Breast epithelium (tissue), 4 donors: ENCODE results near the gene GIPR. TPM values are rescaled to one million over a fixed set of nuclear protein-coding genes. Genes with fewer than 3 reads are reported as not detected.
"Not testable (repeated sequence)": the region's sequence is repeated elsewhere in the genome, so short reads cannot be mapped to it uniquely, and the experiment has no call there.

Source experiments
- DNase-seq, 2 donors: peaks; one replicate each; pipeline ENCODE4 v3.0.0-alpha.2; 2019; ENCODE audit warnings: low spot score in 2 of 2
- H3K27ac ChIP-seq, 2 donors: fragments of 200-600 bp; sonication (generic) in 1 of 2; one replicate each; pipeline ENCODE4 v1.5.1; 2016 to 2019; ENCODE audit warnings: mild to moderate bottlenecking in 1 of 2
- H3K27me3 ChIP-seq, 2 donors: fragments of 200-600 bp; sonication (generic) in 1 of 2; one replicate each; pipeline versions ENCODE4 v1.5.1 to v1.6.0; 2017 to 2019; ENCODE audit warnings: control low read depth in 1 of 2, mild to moderate bottlenecking in 1 of 2
- H3K36me3 ChIP-seq: fragments of 200-600 bp; one replicate; pipeline ENCODE4 v1.5.1; 2019
- H3K4me1 ChIP-seq, 2 donors: fragments of 200-600 bp; sonication (generic); one replicate each; pipeline ENCODE4 v1.5.1; 2016 to 2019; ENCODE audit warnings: control low read depth in 1 of 2
- H3K4me3 ChIP-seq, 3 donors: fragments of 200-600 bp; sonication (generic); 1 replicate in 2 of 3; 2 replicates in 1 of 3; pipeline ENCODE4 v1.5.1; 2016 to 2019; ENCODE audit warnings: mild to moderate bottlenecking in 3 of 3, moderate library complexity in 2 of 3
- H3K9me3 ChIP-seq, 2 donors: fragments of 200-600 bp; sonication (generic) in 1 of 2; one replicate each; pipeline ENCODE4 v1.5.1; 2016 to 2019; ENCODE audit warnings: control low read depth in 1 of 2
- POLR2A ChIP-seq: fragments of 450-650 bp; IDR thresholded peaks from one replicate; pipeline ENCODE4 v1.6.1; 2016; ENCODE audit warnings: antibody characterized with exemption, mild to moderate bottlenecking, moderate library complexity
- POLR2AphosphoS5 ChIP-seq, 3 donors: sonication (generic); formaldehyde crosslinking; IDR thresholded peaks; one replicate each; pipeline ENCODE4 v1.6.1; 2017; ENCODE audit warnings: antibody characterized with exemption in 3 of 3
- intact Hi-C: fragments of 100-400 bp; cut with DNase I; formaldehyde crosslinking; loops from one replicate; pipeline ENCODE4 v1.15.1; 2023; ENCODE audit warnings: low total_unique reads
- total RNA-seq, 3 donors: library from RNA; depleted of rRNA; stranded (reverse); fragments of >200 nt; gene quantifications; one replicate each; pipeline ENCODE4 v1.1.0, GENCODE V29; 2016
- TF ChIP-seq, protein P1 (sequence below), 3 donors: fragments of 450-650 bp; IDR thresholded peaks; one replicate each; pipeline ENCODE4 v1.5.1; 2016 to 2017; ENCODE audit warnings: antibody characterized with exemption in 3 of 3, mild to moderate bottlenecking in 3 of 3, moderate library complexity in 3 of 3

The GIPR gene
- total RNA-seq, 3 donors from 2014 or later: 0.16 to 4.9 (median 4.8) TPM

DNA sequence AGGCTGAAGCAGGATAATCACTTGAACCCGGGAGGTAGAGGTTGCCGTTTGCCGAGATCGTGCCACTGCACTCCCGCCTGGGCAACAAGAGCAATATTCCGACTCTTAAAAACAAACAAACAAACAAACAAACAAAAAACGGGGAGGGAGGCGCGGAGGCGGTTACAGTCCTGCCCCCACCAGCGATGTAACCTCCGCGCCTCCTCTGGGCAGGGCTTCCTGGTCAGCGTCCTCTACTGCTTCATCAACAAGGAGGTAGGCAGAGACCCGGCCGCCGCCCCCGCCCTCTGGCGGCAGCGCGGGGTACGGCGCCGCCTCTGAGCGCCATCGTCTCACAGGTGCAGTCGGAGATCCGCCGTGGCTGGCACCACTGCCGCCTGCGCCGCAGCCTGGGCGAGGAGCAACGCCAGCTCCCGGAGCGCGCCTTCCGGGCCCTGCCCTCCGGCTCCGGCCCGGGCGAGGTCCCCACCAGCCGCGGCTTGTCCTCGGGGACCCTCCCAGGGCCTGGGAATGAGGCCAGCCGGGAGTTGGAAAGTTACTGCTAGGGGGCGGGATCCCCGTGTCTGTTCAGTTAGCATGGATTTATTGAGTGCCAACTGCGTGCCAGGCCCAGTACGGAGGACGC lies 13.5 kb downstream of the GIPR start:
- peak; percentile 88 to 90 for DNase-seq
- Histone ChIP-seq H3K4me3 (peak overlapping the region; percentile 27 to 66 (median 45)), H3K9me3 (no peaks in the 10 kb centered on the region), H3K27ac (peak overlapping the region; percentile 86 to 89), H3K27me3 (no peaks in the 10 kb centered on the region), H3K4me1 (no peaks in the 10 kb centered on the region), H3K36me3 (no peaks in the 10 kb centered on the region)
- intact Hi-C loops: no loop called here
- no peak for TF ChIP-seq POLR2A
- TF ChIP-seq, protein P1, sequence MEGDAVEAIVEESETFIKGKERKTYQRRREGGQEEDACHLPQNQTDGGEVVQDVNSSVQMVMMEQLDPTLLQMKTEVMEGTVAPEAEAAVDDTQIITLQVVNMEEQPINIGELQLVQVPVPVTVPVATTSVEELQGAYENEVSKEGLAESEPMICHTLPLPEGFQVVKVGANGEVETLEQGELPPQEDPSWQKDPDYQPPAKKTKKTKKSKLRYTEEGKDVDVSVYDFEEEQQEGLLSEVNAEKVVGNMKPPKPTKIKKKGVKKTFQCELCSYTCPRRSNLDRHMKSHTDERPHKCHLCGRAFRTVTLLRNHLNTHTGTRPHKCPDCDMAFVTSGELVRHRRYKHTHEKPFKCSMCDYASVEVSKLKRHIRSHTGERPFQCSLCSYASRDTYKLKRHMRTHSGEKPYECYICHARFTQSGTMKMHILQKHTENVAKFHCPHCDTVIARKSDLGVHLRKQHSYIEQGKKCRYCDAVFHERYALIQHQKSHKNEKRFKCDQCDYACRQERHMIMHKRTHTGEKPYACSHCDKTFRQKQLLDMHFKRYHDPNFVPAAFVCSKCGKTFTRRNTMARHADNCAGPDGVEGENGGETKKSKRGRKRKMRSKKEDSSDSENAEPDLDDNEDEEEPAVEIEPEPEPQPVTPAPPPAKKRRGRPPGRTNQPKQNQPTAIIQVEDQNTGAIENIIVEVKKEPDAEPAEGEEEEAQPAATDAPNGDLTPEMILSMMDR (IDR thresholded peaks at IDR 0.05): peak; percentile 94 to 98 (median 95)
- peak in 1 of 3 donors; percentile 39 for TF ChIP-seq POLR2AphosphoS5 (IDR thresholded peaks at IDR 0.05)

DNA sequence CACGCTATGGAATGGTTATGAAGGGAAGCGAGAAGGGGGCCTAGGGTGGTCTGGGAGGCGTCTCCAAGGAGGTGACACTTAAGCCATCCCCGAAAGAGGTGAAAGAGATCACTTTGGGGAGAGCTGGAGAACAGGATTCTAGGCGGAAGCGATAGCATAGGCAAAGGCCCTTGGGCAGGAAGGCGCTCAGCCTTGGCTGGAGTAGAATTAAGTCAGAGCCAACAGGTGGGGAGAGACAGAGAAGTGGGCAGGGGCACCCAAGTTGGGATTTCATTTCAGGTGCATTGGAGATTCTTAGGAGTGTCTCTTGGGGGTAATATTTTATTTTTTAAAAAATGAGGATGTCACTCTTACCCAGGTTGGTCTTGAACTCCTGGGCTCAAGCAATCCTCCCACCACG lies 14.1 kb downstream of the GIPR start:
- Histone ChIP-seq H3K4me3 (no peak overlapping the region), H3K27ac (peak overlapping the region; percentile 86 to 89), H3K9me3 (no peaks in the 10 kb centered on the region), H3K4me1 (no peaks in the 10 kb centered on the region), H3K36me3 (no peaks in the 10 kb centered on the region), H3K27me3 (no peaks in the 10 kb centered on the region)
- TF ChIP-seq POLR2AphosphoS5 (IDR thresholded peaks at IDR 0.05): no peak
- TF ChIP-seq, protein P1 (IDR thresholded peaks at IDR 0.05): no peak
- TF ChIP-seq POLR2A: no peak
- no peak for DNase-seq
- intact Hi-C loops: no loop called here

DNA sequence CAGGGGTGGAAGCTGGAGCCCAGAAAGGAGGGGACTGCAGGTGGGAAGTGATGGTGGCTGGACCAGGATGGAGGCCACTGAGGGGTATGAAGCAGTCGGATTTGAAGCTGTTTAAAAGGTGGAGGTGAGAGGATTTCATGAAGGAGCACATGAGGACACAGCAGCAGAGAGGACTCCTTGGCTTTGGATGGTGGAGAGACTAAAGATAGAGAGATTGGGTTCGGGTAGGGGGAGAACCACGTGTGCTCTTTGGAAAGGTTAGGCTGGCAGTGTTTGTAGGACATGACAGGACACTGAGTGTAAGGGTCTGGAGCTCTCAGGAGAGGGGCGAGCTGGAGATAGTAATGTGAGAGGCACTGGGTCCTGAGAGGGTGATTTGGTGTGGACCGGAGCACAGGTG lies 14.9 kb downstream of the GIPR start:
- Histone ChIP-seq H3K4me3 (no peak overlapping the region), H3K27me3 (no peaks in the 10 kb centered on the region), H3K36me3 (no peaks in the 10 kb centered on the region), H3K4me1 (no peaks in the 10 kb centered on the region), H3K27ac (no peak overlapping the region), H3K9me3 (no peaks in the 10 kb centered on the region)
- intact Hi-C loops: no loop called here
- no peak for DNase-seq
- TF ChIP-seq POLR2A (no peak), POLR2AphosphoS5 (IDR thresholded peaks at IDR 0.05) (no peak)
- TF ChIP-seq, protein P1 (IDR thresholded peaks at IDR 0.05): no peak

DNA sequence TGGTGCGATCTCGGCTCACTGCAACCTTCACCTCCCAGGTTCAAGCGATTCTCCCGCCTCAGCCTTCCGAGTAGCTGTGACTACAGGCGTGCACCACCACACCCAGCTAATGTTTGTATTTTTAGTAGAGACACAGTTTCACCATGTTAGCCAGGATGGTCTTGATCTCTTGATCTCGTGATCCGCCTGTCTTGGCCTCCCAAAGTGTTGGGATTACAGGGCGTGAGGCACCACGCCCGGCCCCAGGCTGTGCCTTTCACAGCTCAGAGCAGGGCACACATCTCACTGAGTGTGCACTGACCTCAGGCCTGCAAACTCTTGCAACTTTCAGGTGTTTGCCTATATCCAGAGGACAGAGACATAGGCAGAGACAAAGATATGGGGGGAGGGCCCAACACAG lies 17.0 kb downstream of the GIPR start:
- H3K9me3 ChIP-seq, H3K4me3 ChIP-seq, H3K27ac ChIP-seq, DNase-seq, H3K4me1 ChIP-seq, H3K36me3 ChIP-seq, H3K27me3 ChIP-seq, intact Hi-C loops: not testable (repeated sequence)

DNA sequence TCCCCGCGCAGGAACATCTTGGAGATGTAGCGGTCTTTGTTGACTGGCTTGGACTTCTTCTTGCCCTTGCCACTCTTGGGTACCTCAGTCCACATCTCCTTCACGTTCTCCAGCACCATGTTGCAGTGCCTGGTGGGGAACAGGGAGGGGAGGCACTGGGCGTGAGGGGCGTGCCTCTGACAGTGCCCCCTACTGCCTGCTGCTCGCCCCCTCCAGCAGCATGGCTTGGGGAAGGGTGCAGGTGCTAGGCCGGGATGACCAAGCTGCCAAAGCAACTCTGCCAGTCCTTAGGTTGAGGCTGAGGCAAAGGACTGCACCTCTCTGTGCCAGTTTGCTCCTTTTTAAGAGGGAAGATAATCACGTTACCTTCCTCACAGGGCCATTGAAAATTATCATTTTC lies 19.6 kb downstream of the GIPR start:
- no peak overlapping the region for H3K4me3 ChIP-seq
- intact Hi-C loops: no loop called here
- no peaks in the 10 kb centered on the region for H3K4me1 ChIP-seq
- H3K36me3 ChIP-seq: no peaks in the 10 kb centered on the region
- H3K9me3 ChIP-seq: no peaks in the 10 kb centered on the region
- H3K27me3 ChIP-seq: no peaks in the 10 kb centered on the region
- DNase-seq: no peak
- H3K27ac ChIP-seq: no peak overlapping the region
- no peak for TF ChIP-seq POLR2A
- TF ChIP-seq, protein P1 (IDR thresholded peaks at IDR 0.05): no peak
- TF ChIP-seq POLR2AphosphoS5 (IDR thresholded peaks at IDR 0.05): no peak
